Measurements from ENCODE around the gene APOA1.

- no peak for TF ChIP-seq CTCF (conservative IDR thresholded peaks at IDR 0.05)
- no peak for TF ChIP-seq EZH2 (IDR thresholded peaks at IDR 0.05; ENCODE audit: low read depth)
Measured at GRCh38 chr11:116871248-116871647, 33.8 kb upstream of the APOA1 start.

All from PC-9 (cell line).